Uterus (tissue), 2 donors: ENCODE data around the gene FAM222B.

Experiments
- POLR2A ChIP-seq, 2 donors: fragments of 450-650 bp; IDR thresholded peaks; one replicate each; pipeline ENCODE4 v1.6.1; 2016; ENCODE audit warnings: antibody characterized with exemption in 2 of 2, mild to moderate bottlenecking in 1 of 2, moderate library complexity in 1 of 2
- TF ChIP-seq, protein P1 (sequence below), 4 experiments: fragments of 200-600 bp in 2 of 4; fragments of 450-650 bp in 2 of 4; sonication (generic) in 2 of 4; IDR thresholded peaks; one replicate each; pipeline ENCODE4 v1.5.1; 2016 to 2019; ENCODE audit warnings: antibody characterized with exemption in 4 of 4, mild to moderate bottlenecking in 2 of 4, moderate library complexity in 1 of 4

DNA sequence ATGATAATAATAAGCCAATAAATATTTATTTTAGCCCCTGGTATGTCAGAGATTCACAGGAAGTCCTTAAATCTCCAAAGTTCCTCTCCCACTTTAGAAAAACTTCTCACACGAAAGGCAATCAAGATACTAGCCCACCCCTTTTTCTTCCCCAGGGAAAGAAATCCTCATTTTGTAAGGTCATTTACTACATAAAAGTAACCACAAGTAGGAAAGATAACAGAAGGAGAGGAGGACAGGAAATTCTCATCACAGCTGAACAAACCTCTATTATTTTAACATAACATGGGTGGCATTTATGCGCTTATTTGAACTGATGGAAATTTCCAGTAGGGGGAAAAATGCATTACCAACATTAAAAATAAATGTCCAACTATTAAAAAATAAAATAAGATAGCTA, 3.4 kb downstream of the FAM222B start:
- TF ChIP-seq, protein P1, sequence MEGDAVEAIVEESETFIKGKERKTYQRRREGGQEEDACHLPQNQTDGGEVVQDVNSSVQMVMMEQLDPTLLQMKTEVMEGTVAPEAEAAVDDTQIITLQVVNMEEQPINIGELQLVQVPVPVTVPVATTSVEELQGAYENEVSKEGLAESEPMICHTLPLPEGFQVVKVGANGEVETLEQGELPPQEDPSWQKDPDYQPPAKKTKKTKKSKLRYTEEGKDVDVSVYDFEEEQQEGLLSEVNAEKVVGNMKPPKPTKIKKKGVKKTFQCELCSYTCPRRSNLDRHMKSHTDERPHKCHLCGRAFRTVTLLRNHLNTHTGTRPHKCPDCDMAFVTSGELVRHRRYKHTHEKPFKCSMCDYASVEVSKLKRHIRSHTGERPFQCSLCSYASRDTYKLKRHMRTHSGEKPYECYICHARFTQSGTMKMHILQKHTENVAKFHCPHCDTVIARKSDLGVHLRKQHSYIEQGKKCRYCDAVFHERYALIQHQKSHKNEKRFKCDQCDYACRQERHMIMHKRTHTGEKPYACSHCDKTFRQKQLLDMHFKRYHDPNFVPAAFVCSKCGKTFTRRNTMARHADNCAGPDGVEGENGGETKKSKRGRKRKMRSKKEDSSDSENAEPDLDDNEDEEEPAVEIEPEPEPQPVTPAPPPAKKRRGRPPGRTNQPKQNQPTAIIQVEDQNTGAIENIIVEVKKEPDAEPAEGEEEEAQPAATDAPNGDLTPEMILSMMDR (IDR thresholded peaks at IDR 0.05) = no peak
- TF ChIP-seq POLR2A (IDR thresholded peaks at IDR 0.05) = no peak
